SU-DHL-6 (cell line): Measurements from ENCODE around the gene MIER2.

Experiments
- H2AFZ ChIP-seq: fragments of 200-600 bp; sonication (generic); 2 replicates; pipeline ENCODE4 v1.6.1; 2014; ENCODE audit warnings: low read depth, mild to moderate bottlenecking, moderate library complexity, mixed read lengths, antibody characterized with exemption, low read length; ENCODE audit not compliant: severe bottlenecking
- H3F3A ChIP-seq: fragments of 200-600 bp; shearing (Covaris generic); 2 replicates; pipeline ENCODE4 v1.6.0; 2016; ENCODE audit warnings: antibody characterized with exemption, mild to moderate bottlenecking; ENCODE audit not compliant: insufficient read depth
- H3K27ac ChIP-seq: fragments of 200-600 bp; sonication (generic); 2 replicates; pipeline ENCODE4 v1.5.1; 2016; ENCODE audit warnings: low read depth, mild to moderate bottlenecking, low read length, moderate library complexity, mixed read lengths
- H3K27me3 ChIP-seq: fragments of 200-600 bp; sonication (generic), shearing (Covaris generic); 2 replicates; pipeline ENCODE4 v1.6.0; 2014; ENCODE audit warnings: mild to moderate bottlenecking, low read length
- H3K36me3 ChIP-seq: fragments of 200-600 bp; sonication (generic); 2 replicates; pipeline ENCODE4 v1.6.1; 2014; ENCODE audit warnings: mild to moderate bottlenecking, low read length, mixed read lengths
- H3K4me2 ChIP-seq: fragments of 300-600, 200-600 bp; shearing (Covaris generic), sonication (generic); 2 replicates; pipeline ENCODE4 v1.6.0; 2014; ENCODE audit warnings: low read length, low read depth, mild to moderate bottlenecking; ENCODE audit not compliant: poor library complexity, severe bottlenecking
- H3K4me3 ChIP-seq: fragments of 200-600 bp; sonication (generic); 2 replicates; pipeline ENCODE4 v1.5.1; 2014; ENCODE audit warnings: antibody characterized with exemption, low read length, mild to moderate bottlenecking, mixed read lengths; ENCODE audit not compliant: insufficient read depth, poor library complexity, severe bottlenecking
- H3K79me2 ChIP-seq: fragments of 200-600 bp; sonication (generic); 2 replicates; pipeline ENCODE4 v1.6.1; 2014; ENCODE audit warnings: mild to moderate bottlenecking, low read length, moderate library complexity; ENCODE audit not compliant: insufficient read depth
- H3K9ac ChIP-seq: fragments of 200-600 bp; sonication (generic); 2 replicates; pipeline ENCODE4 v1.7.0; 2014; ENCODE audit warnings: mild to moderate bottlenecking, low read length
- H3K9me2 ChIP-seq: fragments of 200-600 bp; sonication (generic); replicated peaks from 2 replicates; pipeline ENCODE4 v1.6.1; 2014; ENCODE audit warnings: low read length; ENCODE audit not compliant: insufficient read depth
- H3K9me3 ChIP-seq: fragments of 200-600 bp; sonication (generic); 2 replicates; pipeline ENCODE4 v1.6.1; 2014; ENCODE audit warnings: low read length, mixed read lengths; ENCODE audit not compliant: insufficient read depth
- H4K20me1 ChIP-seq: fragments of 200-600 bp; sonication (generic); 2 replicates; pipeline ENCODE4 v1.6.1; 2014; ENCODE audit warnings: low read depth, mild to moderate bottlenecking, antibody characterized with exemption, low read length, moderate library complexity, mixed read lengths
- EZH2phosphoT487 ChIP-seq: fragments of 200-600 bp; sonication (generic), shearing (Covaris generic); conservative IDR thresholded peaks from 2 replicates; pipeline ENCODE4 v1.6.1; 2018; ENCODE audit warnings: mild to moderate bottlenecking, antibody characterized with exemption, low read length, moderate library complexity, mixed read lengths
- TF ChIP-seq, protein P1 (sequence below): fragments of 200-600 bp; sonication (generic); IDR thresholded peaks from one replicate; pipeline ENCODE4 v1.5.1; 2017; ENCODE audit warnings: antibody characterized with exemption, mild to moderate bottlenecking, low read length, moderate library complexity; ENCODE audit not compliant: insufficient read depth, poor library complexity, severe bottlenecking

The MIER2 gene

GRCh38 chr19:275958-276646 is 68.5 kb downstream of the MIER2 start:
- Histone ChIP-seq H3K9me2 (no peaks in the 10 kb centered on the region), H3K79me2 (no peaks in the 10 kb centered on the region), H2AFZ (no peak overlapping the region), H3K4me3 (no peak overlapping the region), H3K27me3 (no peaks in the 10 kb centered on the region), H3K9me3 (no peaks in the 10 kb centered on the region), H4K20me1 (no peaks in the 10 kb centered on the region), H3F3A (no peaks in the 10 kb centered on the region), H3K4me2 (no peak overlapping the region), H3K9ac (no peak overlapping the region), H3K36me3 (no peaks in the 10 kb centered on the region), H3K27ac (no peak overlapping the region)
- TF ChIP-seq EZH2phosphoT487: no peak
- TF ChIP-seq, protein P1, sequence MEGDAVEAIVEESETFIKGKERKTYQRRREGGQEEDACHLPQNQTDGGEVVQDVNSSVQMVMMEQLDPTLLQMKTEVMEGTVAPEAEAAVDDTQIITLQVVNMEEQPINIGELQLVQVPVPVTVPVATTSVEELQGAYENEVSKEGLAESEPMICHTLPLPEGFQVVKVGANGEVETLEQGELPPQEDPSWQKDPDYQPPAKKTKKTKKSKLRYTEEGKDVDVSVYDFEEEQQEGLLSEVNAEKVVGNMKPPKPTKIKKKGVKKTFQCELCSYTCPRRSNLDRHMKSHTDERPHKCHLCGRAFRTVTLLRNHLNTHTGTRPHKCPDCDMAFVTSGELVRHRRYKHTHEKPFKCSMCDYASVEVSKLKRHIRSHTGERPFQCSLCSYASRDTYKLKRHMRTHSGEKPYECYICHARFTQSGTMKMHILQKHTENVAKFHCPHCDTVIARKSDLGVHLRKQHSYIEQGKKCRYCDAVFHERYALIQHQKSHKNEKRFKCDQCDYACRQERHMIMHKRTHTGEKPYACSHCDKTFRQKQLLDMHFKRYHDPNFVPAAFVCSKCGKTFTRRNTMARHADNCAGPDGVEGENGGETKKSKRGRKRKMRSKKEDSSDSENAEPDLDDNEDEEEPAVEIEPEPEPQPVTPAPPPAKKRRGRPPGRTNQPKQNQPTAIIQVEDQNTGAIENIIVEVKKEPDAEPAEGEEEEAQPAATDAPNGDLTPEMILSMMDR: no peak

GRCh38 chr19:275000-275399 is 69.6 kb downstream of the MIER2 start:
- H3K9me3 ChIP-seq: no peaks in the 10 kb centered on the region
- no peak overlapping the region for H3K4me2 ChIP-seq
- H3K79me2 ChIP-seq: no peaks in the 10 kb centered on the region
- H3K36me3 ChIP-seq: no peaks in the 10 kb centered on the region
- H3K9me2 ChIP-seq: no peaks in the 10 kb centered on the region
- H4K20me1 ChIP-seq: no peaks in the 10 kb centered on the region
- TF ChIP-seq EZH2phosphoT487: no peak
- TF ChIP-seq, protein P1: no peak
- no peak overlapping the region for H3K9ac ChIP-seq
- no peak overlapping the region for H2AFZ ChIP-seq
- no peak overlapping the region for H3K4me3 ChIP-seq
- H3K27me3 ChIP-seq: no peaks in the 10 kb centered on the region
- H3F3A ChIP-seq: no peaks in the 10 kb centered on the region
- no peak overlapping the region for H3K27ac ChIP-seq

GRCh38 chr19:273393-273792 is 71.2 kb downstream of the MIER2 start:
- Histone ChIP-seq H3F3A (no peaks in the 10 kb centered on the region), H3K4me2 (no peak overlapping the region), H3K27me3 (no peaks in the 10 kb centered on the region), H3K36me3 (no peaks in the 10 kb centered on the region), H3K9me3 (no peaks in the 10 kb centered on the region), H2AFZ (no peak overlapping the region), H3K27ac (no peak overlapping the region), H3K9ac (no peak overlapping the region), H3K79me2 (no peaks in the 10 kb centered on the region), H3K4me3 (no peak overlapping the region), H3K9me2 (no peaks in the 10 kb centered on the region), H4K20me1 (no peaks in the 10 kb centered on the region)
- TF ChIP-seq, protein P1: no peak
- TF ChIP-seq EZH2phosphoT487: no peak
